Activated CD8-positive, alpha-beta memory T cell treated with anti-CD3 and anti-CD28 coated beads for 36 hours (primary cell): Measurements from ENCODE around the gene SUPT6H. TPM values are rescaled to one million over a fixed set of nuclear protein-coding genes. Genes with fewer than 3 reads are reported as not detected.

ENCODE experiments used
- CTCF ChIA-PET: fragments of 350-600 bp; sonication (Branson Sonifier 250); formaldehyde crosslinking; loops from one replicate; lab custom pipeline; 2021; ENCODE audit warnings: antibody characterized with exemption; lab: Charles Lee
- POLR2A ChIA-PET: fragments of 350-600 bp; sonication (Branson Sonifier 250); formaldehyde crosslinking; loops from one replicate; lab custom pipeline; 2021; ENCODE audit warnings: antibody characterized with exemption; lab: Charles Lee
- total RNA-seq, 2 experiments: library from RNA; stranded (reverse); gene quantifications; one replicate each; pipeline ENCODE4 v1.2.3, GENCODE V29; 2021

SUPT6H gene
- total RNA-seq, 2 experiments from 2014 or later, result 81.7 to 82.6 TPM

GRCh38 chr17:28710861-28711722 lies 49.1 kb downstream of the SUPT6H start:
- ChIA-PET POLR2A (interaction anchor here (0.5 to 2.2 kb wide), 11 partner anchors 10 to 241 kb away, joined by 3 to 43 read pairs (median 5); partner anchors contain the start of genes BLTP2, RPL23A, SDF2 and SUPT6H), CTCF (interaction anchor here (1.0 to 1.9 kb wide), 5 partner anchors 9 to 67 kb away, joined by 3 to 8 read pairs (median 3); partner anchors contain the start of genes NEK8, RPL23A and TLCD1)

- POLR2A ChIA-PET, result interaction anchor here (0.5 to 2.2 kb wide), 11 partner anchors 9 to 240 kb away, joined by 3 to 43 read pairs (median 5); partner anchors contain the start of genes BLTP2, RPL23A, SDF2 and SUPT6H
- CTCF ChIA-PET, result interaction anchor here (1.0 to 1.9 kb wide), 5 partner anchors 8 to 68 kb away, joined by 3 to 8 read pairs (median 3); partner anchors contain the start of genes NEK8, RPL23A and TLCD1
Measured at GRCh38 chr17:28711723-28712031, 49.7 kb downstream of the SUPT6H start, which contains the start of gene PROCA1. TSS of gene PROCA1 (minus strand) at chr17:28711888. CDS start at chr17:28711660, 228 bp downstream.

- ChIA-PET POLR2A (interaction anchor here (0.6 to 2.2 kb wide), 5 partner anchors 9 to 130 kb away, joined by 3 to 43 read pairs (median 3); partner anchors contain the start of genes RPL23A, SDF2, SUPT6H and TLCD1), CTCF (interaction anchor here (1.0 to 1.9 kb wide), 3 partner anchors 8 to 68 kb away, joined by 3 to 8 read pairs (median 7); partner anchors contain the start of genes RPL23A and TLCD1)
Measured at GRCh38 chr17:28712032-28712704, 50.2 kb downstream of the SUPT6H start.

- POLR2A ChIA-PET, result interaction anchor here (0.6 to 2.2 kb wide), 3 partner anchors 8 to 51 kb away, joined by 3 to 43 read pairs (median 3); partner anchors contain the start of genes RPL23A, SDF2 and SUPT6H
Measured at GRCh38 chr17:28712705-28713415, 50.9 kb downstream of the SUPT6H start.

GRCh38 chr17:28714281-28714680 lies 52.3 kb downstream of the SUPT6H start:
- ChIA-PET CTCF (no interaction called here), POLR2A (no interaction called here)

More at GRCh38 chr17:28712705-28713415, 50.9 kb downstream of the SUPT6H start:
- CTCF ChIA-PET, result interaction anchor here (1.1 kb wide), 1 partner anchor 15 kb away, joined by 3 read pairs; no protein-coding TSS in a partner anchor

GRCh38 chr17:28715217-28715616 lies 53.2 kb downstream of the SUPT6H start:
- ChIA-PET POLR2A (no interaction called here), CTCF (interaction anchor here (2.2 kb wide), 1 partner anchor 12 kb away, joined by 10 read pairs; no protein-coding TSS in a partner anchor)

- POLR2A ChIA-PET, result no interaction called here
- CTCF ChIA-PET, result interaction anchor here (0.5 to 2.2 kb wide), 2 partner anchors 10 to 1053 kb away, joined by 3 to 10 read pairs; no protein-coding TSS in a partner anchor
Measured at GRCh38 chr17:28716740-28717577, 55.0 kb downstream of the SUPT6H start.

- CTCF ChIA-PET, result no interaction called here
- POLR2A ChIA-PET, result no interaction called here
Measured at GRCh38 chr17:28717578-28718332, 55.8 kb downstream of the SUPT6H start, which contains the start of gene RAB34. TSS of gene RAB34 (minus strand) at chr17:28717868. CDS start at chr17:28717266, 602 bp downstream.

GRCh38 chr17:28718333-28719020 lies 56.5 kb downstream of the SUPT6H start:
- CTCF ChIA-PET, result interaction anchor here (1.0 to 1.5 kb wide), 2 partner anchors 10 to 231 kb away, joined by 3 to 8 read pairs; partner anchors contain the start of gene NEK8
- POLR2A ChIA-PET, result no interaction called here

- CTCF ChIA-PET, result interaction anchor here (0.8 to 1.5 kb wide), 4 partner anchors 8 to 230 kb away, joined by 3 to 8 read pairs (median 6); partner anchors contain the start of genes NEK8 and PROCA1
- POLR2A ChIA-PET, result interaction anchor here (0.5 to 4.2 kb wide), 10 partner anchors 7 to 422 kb away, joined by 3 to 43 read pairs (median 8); partner anchors contain the start of genes NEK8, PHF12, PROCA1 and SDF2
Measured at GRCh38 chr17:28719021-28719433, 57.0 kb downstream of the SUPT6H start.

- CTCF ChIA-PET, result interaction anchor here (0.6 to 1.7 kb wide), 6 partner anchors 8 to 103 kb away, joined by 3 to 8 read pairs (median 3); partner anchors contain the start of genes BLTP2, NEK8 and PROCA1
- POLR2A ChIA-PET, result interaction anchor here (0.8 to 4.2 kb wide), 11 partner anchors 8 to 420 kb away, joined by 3 to 43 read pairs (median 8); partner anchors contain the start of genes NEK8, PHF12, PIGS and POLDIP2
Measured at GRCh38 chr17:28720247-28720996, 58.4 kb downstream of the SUPT6H start.

GRCh38 chr17:28720997-28721329 lies 59.0 kb downstream of the SUPT6H start:
- CTCF ChIA-PET, result interaction anchor here (1.0 to 1.7 kb wide), 3 partner anchors 11 to 427 kb away, joined by 3 read pairs; partner anchors contain the start of gene BLTP2

GRCh38 chr17:28722417-28723158 lies 60.6 kb downstream of the SUPT6H start:
- CTCF ChIA-PET, result no interaction called here
- POLR2A ChIA-PET, result interaction anchor here (0.6 to 4.2 kb wide), 2 partner anchors 11 to 1113 kb away, joined by 4 to 43 read pairs; partner anchors contain the start of gene PROCA1

More at GRCh38 chr17:28720997-28721329, 59.0 kb downstream of the SUPT6H start:
- POLR2A ChIA-PET, result interaction anchor here (0.7 to 4.2 kb wide), 6 partner anchors 7 to 420 kb away, joined by 3 to 43 read pairs (median 10); partner anchors contain the start of genes NEK8 and PROCA1
